ENCODE results near the gene LSP1. TPM values are rescaled to one million over a fixed set of nuclear protein-coding genes. Genes with fewer than 3 reads are reported as not detected.

Gene LSP1
- total and polyA plus RNA-seq, 7 donors, result 8.7 to 80.2 (median 32.7) TPM

DNA sequence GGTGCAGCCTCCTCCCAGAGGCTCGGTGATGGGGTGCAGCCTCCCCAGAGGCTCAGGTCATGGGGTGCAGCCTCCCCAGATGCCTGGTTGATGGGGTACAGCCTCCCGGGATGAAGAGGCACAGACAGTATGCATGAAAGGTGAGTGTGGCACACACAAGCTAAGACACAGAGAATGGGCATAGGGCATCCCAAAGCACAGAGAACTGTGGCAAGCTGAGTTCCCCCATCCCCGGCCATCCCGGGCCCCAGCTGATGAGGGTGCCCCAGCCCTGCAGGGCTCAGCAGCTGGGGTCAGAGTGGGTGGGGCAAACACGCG is 22.9 kb upstream of the LSP1 start:
- Histone ChIP-seq H3K27ac (no peak overlapping the region), H3K4me1 (peaks cover 0 to 24% (median 21%) of the 10 kb centered on the region in 4 donors), H3K27me3 (peaks cover 0 to 3% (median 0%) of the 10 kb centered on the region in 3 donors), H3K36me3 (no peaks in the 10 kb centered on the region), H3K4me3 (no peak overlapping the region), H3K9me3 (no peaks in the 10 kb centered on the region)
- intact Hi-C loops (cut with DNase I), result no loop called here
- DNase-seq, result no peak
- 20 to 49% methylated on average over 6 of the region's 6 CpGs for WGBS, 2 donors
- TF ChIP-seq EP300 (IDR thresholded peaks at IDR 0.05), result no peak
- TF ChIP-seq POLR2AphosphoS5 (IDR thresholded peaks at IDR 0.05), result no peak
- TF ChIP-seq POLR2A (IDR thresholded peaks at IDR 0.05), result no peak
- TF ChIP-seq, protein P1, sequence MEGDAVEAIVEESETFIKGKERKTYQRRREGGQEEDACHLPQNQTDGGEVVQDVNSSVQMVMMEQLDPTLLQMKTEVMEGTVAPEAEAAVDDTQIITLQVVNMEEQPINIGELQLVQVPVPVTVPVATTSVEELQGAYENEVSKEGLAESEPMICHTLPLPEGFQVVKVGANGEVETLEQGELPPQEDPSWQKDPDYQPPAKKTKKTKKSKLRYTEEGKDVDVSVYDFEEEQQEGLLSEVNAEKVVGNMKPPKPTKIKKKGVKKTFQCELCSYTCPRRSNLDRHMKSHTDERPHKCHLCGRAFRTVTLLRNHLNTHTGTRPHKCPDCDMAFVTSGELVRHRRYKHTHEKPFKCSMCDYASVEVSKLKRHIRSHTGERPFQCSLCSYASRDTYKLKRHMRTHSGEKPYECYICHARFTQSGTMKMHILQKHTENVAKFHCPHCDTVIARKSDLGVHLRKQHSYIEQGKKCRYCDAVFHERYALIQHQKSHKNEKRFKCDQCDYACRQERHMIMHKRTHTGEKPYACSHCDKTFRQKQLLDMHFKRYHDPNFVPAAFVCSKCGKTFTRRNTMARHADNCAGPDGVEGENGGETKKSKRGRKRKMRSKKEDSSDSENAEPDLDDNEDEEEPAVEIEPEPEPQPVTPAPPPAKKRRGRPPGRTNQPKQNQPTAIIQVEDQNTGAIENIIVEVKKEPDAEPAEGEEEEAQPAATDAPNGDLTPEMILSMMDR (IDR thresholded peaks at IDR 0.05), result no peak

DNA sequence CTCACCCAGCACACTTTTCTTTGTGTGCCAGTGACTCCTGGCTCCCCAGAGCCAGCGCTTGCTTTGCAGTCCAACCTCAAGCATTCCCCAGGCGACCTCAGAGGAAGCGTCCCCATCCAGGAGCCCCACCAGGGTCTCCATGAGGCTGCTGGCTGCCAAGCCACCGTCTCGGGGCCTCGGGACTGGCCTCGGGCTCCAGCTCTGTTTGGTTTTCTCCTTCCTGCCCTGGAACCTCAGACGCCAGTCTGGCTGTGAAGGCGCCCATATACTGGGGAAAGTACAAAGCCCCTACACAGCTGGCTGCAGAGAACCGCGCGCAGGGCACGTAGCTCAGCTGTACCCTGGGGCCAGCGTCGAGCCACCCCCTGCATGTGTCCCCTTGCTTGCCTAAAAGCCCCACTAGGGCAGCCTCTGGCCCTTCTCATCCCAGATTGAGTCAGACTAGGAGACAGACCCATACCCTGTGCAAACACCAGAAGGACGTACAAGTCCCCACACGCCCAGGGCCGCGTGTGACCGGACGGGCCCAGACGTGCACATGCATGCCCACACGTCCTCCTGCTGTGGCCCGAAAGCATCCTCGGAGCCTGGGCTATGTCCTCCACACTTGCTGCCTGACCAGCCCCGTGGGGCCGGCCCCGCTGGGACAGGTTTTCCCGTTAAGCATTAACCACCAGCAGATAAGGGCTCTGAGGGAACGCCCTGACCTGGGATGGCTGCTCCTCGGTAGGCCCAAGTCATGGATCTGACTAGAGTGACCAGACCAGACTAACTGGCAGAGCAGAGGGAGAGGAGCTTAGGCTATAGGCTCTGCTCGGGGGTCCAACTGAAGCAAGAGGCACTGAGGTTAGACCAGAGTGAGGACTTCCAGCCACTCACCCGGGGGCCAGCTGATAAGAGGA is 22.3 kb upstream of the LSP1 start:
- H3K4me1 ChIP-seq, result peaks cover 0 to 24% (median 21%) of the 10 kb centered on the region in 4 donors
- H3K27ac ChIP-seq, result no peak overlapping the region
- no peak overlapping the region for H3K4me3 ChIP-seq
- no peaks in the 10 kb centered on the region for H3K36me3 ChIP-seq
- H3K9me3 ChIP-seq, result no peaks in the 10 kb centered on the region
- DNase-seq, result no peak
- 12 to 54% methylated on average over 33 of the region's 33 CpGs for WGBS, 2 donors
- TF ChIP-seq, protein P1 (IDR thresholded peaks at IDR 0.05), result no peak
- TF ChIP-seq POLR2AphosphoS5 (IDR thresholded peaks at IDR 0.05), result no peak
- intact Hi-C loops (cut with DNase I), result no loop called here
- peaks cover 0 to 3% (median 0%) of the 10 kb centered on the region in 3 donors for H3K27me3 ChIP-seq

DNA sequence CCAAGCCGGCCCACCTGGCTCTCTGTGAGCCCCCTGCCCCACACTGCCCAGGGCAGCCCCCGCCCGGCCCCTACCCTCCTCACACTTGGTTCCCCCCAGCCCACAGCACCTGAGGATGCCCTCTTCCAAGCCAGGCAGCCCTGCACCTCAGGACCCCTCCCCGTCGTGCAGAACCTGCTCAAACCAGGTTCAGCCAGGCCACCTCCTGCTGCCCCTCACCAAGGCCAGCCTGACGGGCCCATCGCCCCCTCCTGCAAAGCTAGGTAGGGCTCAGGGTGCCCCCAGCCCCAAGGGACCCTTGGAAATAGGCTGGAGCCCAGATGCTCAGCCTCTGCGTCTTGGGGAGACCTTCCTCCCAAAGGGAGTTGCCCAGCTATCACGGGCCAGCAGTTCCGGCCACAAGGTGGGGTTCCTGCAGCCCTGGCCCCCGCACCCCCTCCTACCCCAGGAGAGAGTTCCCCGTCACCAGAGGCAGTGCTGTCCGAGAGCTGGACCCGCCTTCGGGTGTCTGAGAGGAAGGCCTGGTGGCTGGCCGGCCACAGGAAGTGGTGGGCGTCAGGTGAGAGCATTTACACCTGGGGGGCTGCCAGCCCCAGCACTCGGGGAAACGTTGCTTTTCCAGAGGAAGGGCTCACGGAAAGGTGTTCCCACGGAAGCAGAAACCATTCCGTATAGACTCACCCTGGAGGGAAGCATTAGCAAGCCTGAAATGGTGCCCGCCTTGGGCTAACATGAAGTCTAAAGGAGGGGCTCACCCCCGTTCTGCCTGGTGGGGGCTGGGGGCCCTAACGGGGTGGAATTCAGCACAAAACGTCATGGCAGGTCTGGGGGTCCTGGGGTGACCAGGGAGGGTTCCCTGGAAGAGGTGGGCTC is 21.3 kb upstream of the LSP1 start:
- DNase-seq, result no peak
- peaks cover 0 to 3% (median 0%) of the 10 kb centered on the region in 3 donors for H3K27me3 ChIP-seq
- peaks cover 0 to 21% (median 19%) of the 10 kb centered on the region in 4 donors for H3K4me1 ChIP-seq
- no peaks in the 10 kb centered on the region for H3K9me3 ChIP-seq
- WGBS, 2 donors, result 44 to 71% methylated on average over 26 of the region's 26 CpGs
- no peaks in the 10 kb centered on the region for H3K36me3 ChIP-seq
- H3K27ac ChIP-seq, result no peak overlapping the region
- H3K4me3 ChIP-seq, result no peak overlapping the region
- intact Hi-C loops (cut with DNase I), result loop anchor here (1.0 kb wide), 2 partner anchors 137 to 179 kb away; no protein-coding TSS in a partner anchor
- TF ChIP-seq, protein P1 (IDR thresholded peaks at IDR 0.05), result no peak
- no peak for TF ChIP-seq POLR2AphosphoS5 (IDR thresholded peaks at IDR 0.05)
- no peak for TF ChIP-seq POLR2A (IDR thresholded peaks at IDR 0.05)
- no peak for TF ChIP-seq EP300 (IDR thresholded peaks at IDR 0.05)

DNA sequence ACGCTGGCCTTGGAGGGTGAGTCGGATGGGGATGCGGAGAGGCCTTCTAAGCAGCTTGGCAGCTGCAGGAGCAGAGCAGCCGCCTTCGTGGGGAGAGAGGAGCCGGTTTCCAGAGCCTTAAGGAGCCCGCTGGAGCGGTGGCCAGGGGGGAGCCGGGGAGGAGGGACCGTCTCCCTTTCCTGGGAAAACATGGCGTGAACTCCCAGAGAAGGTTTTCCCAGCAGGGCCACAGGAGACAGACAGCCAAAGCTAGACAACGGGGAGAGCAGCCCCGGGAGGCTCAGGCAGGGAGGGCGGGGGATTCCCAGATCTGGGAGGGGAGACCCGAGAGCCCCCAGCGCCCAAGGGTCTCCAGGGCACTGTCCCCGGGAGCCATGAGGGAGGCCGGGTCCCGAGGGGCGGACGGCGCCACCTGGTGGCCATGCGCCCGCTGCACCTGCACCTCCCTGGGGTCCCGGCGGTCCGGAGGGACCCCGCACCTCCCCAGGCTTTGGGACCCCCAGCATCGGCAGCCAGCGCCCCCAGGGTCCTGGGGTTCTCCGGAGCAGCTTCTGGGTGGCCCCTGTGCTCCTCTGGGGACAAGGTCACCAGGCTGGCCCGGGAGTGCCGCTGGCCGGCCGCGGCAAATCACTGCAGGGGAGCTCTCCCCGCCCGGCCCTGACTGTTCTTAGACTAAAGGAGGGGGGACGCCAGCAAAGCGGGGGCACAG is 20.5 kb upstream of the LSP1 start:
- peak overlapping the region in 2 of 4 donors; percentile 4 to 20 for H3K4me3 ChIP-seq

More for the DNA sequence above, 20.5 kb upstream of the LSP1 start:
- H3K9me3 ChIP-seq, result no peaks in the 10 kb centered on the region
- H3K4me1 ChIP-seq, result peaks cover 0 to 13% (median 11%) of the 10 kb centered on the region in 4 donors
- TF ChIP-seq EP300 (IDR thresholded peaks at IDR 0.05) (no peak), POLR2A (IDR thresholded peaks at IDR 0.05) (no peak), POLR2AphosphoS5 (IDR thresholded peaks at IDR 0.05) (no peak)
- TF ChIP-seq, protein P1 (IDR thresholded peaks at IDR 0.05), result peak; percentile 91 to 99 (median 98)
- peaks cover 0 to 3% (median 0%) of the 10 kb centered on the region in 3 donors for H3K27me3 ChIP-seq
- intact Hi-C loops (cut with DNase I), result loop anchor here (1.0 kb wide), 2 partner anchors 138 to 180 kb away; no protein-coding TSS in a partner anchor
- 13 to 18% methylated on average over 40 of the region's 40 CpGs for WGBS, 2 donors
- no peak for DNase-seq
- H3K36me3 ChIP-seq, result no peaks in the 10 kb centered on the region
- H3K27ac ChIP-seq, result no peak overlapping the region

Measured in sigmoid colon (tissue), 7 donors.